ENCODE results near the gene VGLL4.

GRCh38 chr3:11622586-11623550 lies 20.8 kb downstream of the VGLL4 start:
- TF ChIP-seq ELF4 (IDR thresholded peaks at IDR 0.05) (no peak), TARDBP (IDR thresholded peaks at IDR 0.05) (no peak), NFRKB (IDR thresholded peaks at IDR 0.05) (no peak), SP1 (IDR thresholded peaks at IDR 0.05) (no peak), FOXA1 (IDR thresholded peaks at IDR 0.05) (no peak), SUZ12 (IDR thresholded peaks at IDR 0.05) (no peak), BHLHE40 (IDR thresholded peaks at IDR 0.05; ENCODE audit: borderline replicate concordance) (no peak), L3MBTL2 (conservative IDR thresholded peaks at IDR 0.05) (no peak), ARNT (IDR thresholded peaks at IDR 0.05) (no peak), PKNOX1 (IDR thresholded peaks at IDR 0.05) (no peak), FOXK2 (IDR thresholded peaks at IDR 0.05) (no peak), ZNF384 (IDR thresholded peaks at IDR 0.05) (no peak), LEF1 (IDR thresholded peaks at IDR 0.05; ENCODE audit: borderline replicate concordance) (no peak)
